Osteocyte (in vitro differentiated cells): Measurements from ENCODE around the gene HMGA1. TPM values are rescaled to one million over a fixed set of nuclear protein-coding genes. Genes with fewer than 3 reads are reported as not detected.

Experiments
- DNase-seq: peaks from one replicate; pipeline ENCODE4 v3.0.0; 2021; ENCODE audit warnings: mixed read lengths; ENCODE audit not compliant: unreplicated experiment; ENCODE audit errors: extremely low spot score
- H3K27ac Mint-ChIP-seq: one replicate; pipeline ENCODE4 v1.8.0; 2021; ENCODE audit warnings: mild to moderate bottlenecking, mixed read lengths; ENCODE audit not compliant: unreplicated experiment
- H3K27me3 Mint-ChIP-seq: one replicate; pipeline ENCODE4 v1.8.0; 2021; ENCODE audit warnings: mixed read lengths; ENCODE audit not compliant: unreplicated experiment
- H3K36me3 Mint-ChIP-seq: one replicate; pipeline ENCODE4 v1.8.0; 2021; ENCODE audit warnings: mixed read lengths; ENCODE audit not compliant: unreplicated experiment
- H3K4me1 Mint-ChIP-seq: one replicate; pipeline ENCODE4 v1.8.0; 2021; ENCODE audit warnings: mixed read lengths; ENCODE audit not compliant: unreplicated experiment
- H3K4me3 Mint-ChIP-seq: one replicate; pipeline ENCODE4 v1.8.0; 2021; ENCODE audit warnings: mild to moderate bottlenecking, moderate library complexity, mixed read lengths; ENCODE audit not compliant: unreplicated experiment
- H3K9me3 Mint-ChIP-seq: one replicate; pipeline ENCODE4 v1.8.0; 2021; ENCODE audit warnings: mixed read lengths; ENCODE audit not compliant: unreplicated experiment
- total RNA-seq: library from RNA; stranded (reverse); gene quantifications from 2 replicates; pipeline ENCODE4 v1.2.1, GENCODE V29; 2021
- TF ChIP-seq, protein P1 (sequence below): fragments of 200-600 bp; sonication (generic); IDR thresholded peaks from 2 replicates; pipeline ENCODE4 v1.5.0; 2021; ENCODE audit warnings: antibody characterized with exemption, mild to moderate bottlenecking, moderate library complexity

Gene HMGA1
- total RNA-seq, 1 donor from 2014 or later, result 89.0 TPM

DNA sequence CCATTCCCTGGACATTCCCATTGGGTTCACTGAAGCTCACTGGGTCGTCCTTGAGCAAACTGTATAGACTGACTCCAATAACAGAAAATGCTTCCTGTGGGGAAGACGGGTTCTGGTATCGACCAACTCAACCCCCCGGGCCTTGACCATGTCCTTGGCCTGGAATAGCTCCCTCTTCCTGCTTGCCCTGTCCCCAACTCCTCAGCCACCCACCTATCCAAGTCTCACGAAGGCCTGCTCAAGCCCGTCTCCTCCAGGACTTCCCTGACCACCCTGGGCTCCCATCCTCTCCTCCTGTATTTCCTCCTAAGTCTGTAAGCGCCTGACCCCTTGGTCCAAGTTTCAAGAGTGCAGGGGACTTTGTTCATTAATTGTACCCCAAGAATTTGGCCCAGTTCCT, 2.8 kb upstream of the HMGA1 start:
- H3K27ac Mint-ChIP-seq, result no peak overlapping the region
- no peaks in the 10 kb centered on the region for H3K27me3 Mint-ChIP-seq
- H3K4me1 Mint-ChIP-seq, result peaks cover 13% of the 10 kb centered on the region
- TF ChIP-seq, protein P1, sequence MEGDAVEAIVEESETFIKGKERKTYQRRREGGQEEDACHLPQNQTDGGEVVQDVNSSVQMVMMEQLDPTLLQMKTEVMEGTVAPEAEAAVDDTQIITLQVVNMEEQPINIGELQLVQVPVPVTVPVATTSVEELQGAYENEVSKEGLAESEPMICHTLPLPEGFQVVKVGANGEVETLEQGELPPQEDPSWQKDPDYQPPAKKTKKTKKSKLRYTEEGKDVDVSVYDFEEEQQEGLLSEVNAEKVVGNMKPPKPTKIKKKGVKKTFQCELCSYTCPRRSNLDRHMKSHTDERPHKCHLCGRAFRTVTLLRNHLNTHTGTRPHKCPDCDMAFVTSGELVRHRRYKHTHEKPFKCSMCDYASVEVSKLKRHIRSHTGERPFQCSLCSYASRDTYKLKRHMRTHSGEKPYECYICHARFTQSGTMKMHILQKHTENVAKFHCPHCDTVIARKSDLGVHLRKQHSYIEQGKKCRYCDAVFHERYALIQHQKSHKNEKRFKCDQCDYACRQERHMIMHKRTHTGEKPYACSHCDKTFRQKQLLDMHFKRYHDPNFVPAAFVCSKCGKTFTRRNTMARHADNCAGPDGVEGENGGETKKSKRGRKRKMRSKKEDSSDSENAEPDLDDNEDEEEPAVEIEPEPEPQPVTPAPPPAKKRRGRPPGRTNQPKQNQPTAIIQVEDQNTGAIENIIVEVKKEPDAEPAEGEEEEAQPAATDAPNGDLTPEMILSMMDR, result no peak
- no peak for DNase-seq
- no peaks in the 10 kb centered on the region for H3K36me3 Mint-ChIP-seq
- H3K9me3 Mint-ChIP-seq, result no peaks in the 10 kb centered on the region
- H3K4me3 Mint-ChIP-seq, result no peak overlapping the region

- TF ChIP-seq, protein P1, result no peak
- DNase-seq, result no peak
- Mint-ChIP-seq H3K4me1 (peaks cover 14% of the 10 kb centered on the region), H3K4me3 (peak overlapping the region; percentile 3), H3K27ac (peak overlapping the region; percentile 48), H3K36me3 (no peaks in the 10 kb centered on the region), H3K9me3 (no peaks in the 10 kb centered on the region), H3K27me3 (no peaks in the 10 kb centered on the region)
Measured at GRCh38 chr6:34234667-34235306, 1.9 kb upstream of the HMGA1 start.

- DNase-seq, result no peak
- Mint-ChIP-seq H3K4me3 (peak overlapping the region; percentile 74), H3K36me3 (no peaks in the 10 kb centered on the region), H3K9me3 (no peaks in the 10 kb centered on the region), H3K4me1 (peaks cover 14% of the 10 kb centered on the region), H3K27me3 (no peaks in the 10 kb centered on the region), H3K27ac (peak overlapping the region; percentile 50)
- TF ChIP-seq, protein P1, result no peak
Measured at GRCh38 chr6:34235307-34236130, 1.2 kb upstream of the HMGA1 start.

GRCh38 chr6:34236131-34236442, 586 bp upstream of the HMGA1 start:
- H3K9me3 Mint-ChIP-seq, result no peaks in the 10 kb centered on the region
- no peaks in the 10 kb centered on the region for H3K27me3 Mint-ChIP-seq
- peak overlapping the region; percentile 50 for H3K27ac Mint-ChIP-seq

GRCh38 chr6:34237316-34237721, 646 bp downstream of the HMGA1 start:
- Mint-ChIP-seq H3K27ac (no peak overlapping the region), H3K27me3 (no peaks in the 10 kb centered on the region), H3K9me3 (no peaks in the 10 kb centered on the region), H3K4me3 (peak overlapping the region; percentile 72), H3K36me3 (peaks cover 7% of the 10 kb centered on the region), H3K4me1 (peaks cover 15% of the 10 kb centered on the region)
- TF ChIP-seq, protein P1, result no peak
- no peak for DNase-seq

More at GRCh38 chr6:34236131-34236442, 586 bp upstream of the HMGA1 start:
- TF ChIP-seq, protein P1, result no peak
- Mint-ChIP-seq H3K4me3 (peak overlapping the region; percentile 74), H3K36me3 (peaks cover 1% of the 10 kb centered on the region), H3K4me1 (peaks cover 14% of the 10 kb centered on the region)
- no peak for DNase-seq
